Esophagus muscularis mucosa (tissue), 4 donors: Measurements from ENCODE around the gene SLC2A2. TPM values are rescaled to one million over a fixed set of nuclear protein-coding genes. Genes with fewer than 3 reads are reported as not detected.

ENCODE experiments used
- DNase-seq: peaks from one replicate; pipeline ENCODE4 v3.0.0-alpha.2; 2017; ENCODE audit errors: extremely low spot score
- H3K27ac ChIP-seq, 4 donors: fragments of 200-600 bp; sonication (generic); replicated peaks in 1 of 4; 1 replicate in 3 of 4; 2 replicates in 1 of 4; pipeline ENCODE4 v1.5.1; 2016 to 2019; ENCODE audit warnings: mild to moderate bottlenecking in 1 of 4
- H3K27me3 ChIP-seq, 4 donors: fragments of 200-600 bp; sonication (generic); one replicate each; pipeline versions ENCODE4 v1.5.1 to v1.6.0; 2016 to 2019
- H3K36me3 ChIP-seq, 4 donors: fragments of 200-600 bp; sonication (generic); one replicate each; pipeline ENCODE4 v1.5.1; 2016 to 2019
- H3K4me1 ChIP-seq, 4 donors: fragments of 200-600 bp; sonication (generic); one replicate each; pipeline ENCODE4 v1.5.1; 2016 to 2019
- H3K4me3 ChIP-seq, 4 donors: fragments of 200-600 bp; sonication (generic); 1 replicate in 2 of 4; 2 replicates in 2 of 4; pipeline ENCODE4 v1.5.1; 2016 to 2019; ENCODE audit warnings: mild to moderate bottlenecking in 4 of 4, moderate library complexity in 1 of 4
- H3K9me3 ChIP-seq, 4 donors: fragments of 200-600 bp; sonication (generic); 1 replicate in 3 of 4; 2 replicates in 1 of 4; pipeline ENCODE4 v1.5.1; 2016 to 2019
- CTCF ChIP-seq, 3 experiments: fragments of 200-600 bp in 2 of 3; fragments of 450-650 bp in 1 of 3; sonication (generic) in 2 of 3; IDR thresholded peaks; one replicate each; pipeline ENCODE4 v1.5.1; 2017 to 2019; ENCODE audit warnings: antibody characterized with exemption in 3 of 3, mild to moderate bottlenecking in 2 of 3, moderate library complexity in 1 of 3
- EP300 ChIP-seq: sonication (generic); formaldehyde crosslinking; IDR thresholded peaks from one replicate; pipeline ENCODE4 v1.6.1; 2017; ENCODE audit warnings: antibody characterized with exemption
- POLR2A ChIP-seq: fragments of 450-650 bp; IDR thresholded peaks from one replicate; pipeline ENCODE4 v1.6.1; 2017; ENCODE audit warnings: antibody characterized with exemption, moderate library complexity, mild to moderate bottlenecking, low read depth
- POLR2AphosphoS5 ChIP-seq, 2 donors: sonication (generic); formaldehyde crosslinking; IDR thresholded peaks; one replicate each; pipeline ENCODE4 v1.6.1; 2017; ENCODE audit warnings: antibody characterized with exemption in 2 of 2
- WGBS: methylation state at CpG from one replicate; pipeline ENCODE4 v1.1.5; 2018; 5-methylcytosine and 5-hydroxymethylcytosine counted together
- intact Hi-C: fragments of 100-400 bp; cut with DNase I; formaldehyde crosslinking; loops from one replicate; pipeline ENCODE4 v1.15.1; 2023
- total RNA-seq, 4 donors: library from RNA; depleted of rRNA; stranded (reverse); fragments of >200 nt; gene quantifications; one replicate each; pipeline versions ENCODE4 v1.1.0 to v1.2.1, GENCODE V29; 2016

SLC2A2 gene
- total RNA-seq, 4 donors from 2014 or later, result not detected

GRCh38 chr3:171057072-171057471 lies 30.6 kb upstream of the SLC2A2 start:
- Histone ChIP-seq H3K4me1 (peaks cover 0 to 6% (median 0%) of the 10 kb centered on the region in 4 donors), H3K36me3 (no peaks in the 10 kb centered on the region), H3K4me3 (no peak overlapping the region), H3K27ac (no peak overlapping the region), H3K27me3 (no peaks in the 10 kb centered on the region), H3K9me3 (no peaks in the 10 kb centered on the region)
- no peak for DNase-seq
- 94% methylated on average over 1 of the region's 1 CpG for WGBS
- TF ChIP-seq EP300 (no peak), CTCF (IDR thresholded peaks at IDR 0.05) (no peak), POLR2AphosphoS5 (IDR thresholded peaks at IDR 0.05) (no peak), POLR2A (no peak)
- intact Hi-C loops, result no loop called here

DNA sequence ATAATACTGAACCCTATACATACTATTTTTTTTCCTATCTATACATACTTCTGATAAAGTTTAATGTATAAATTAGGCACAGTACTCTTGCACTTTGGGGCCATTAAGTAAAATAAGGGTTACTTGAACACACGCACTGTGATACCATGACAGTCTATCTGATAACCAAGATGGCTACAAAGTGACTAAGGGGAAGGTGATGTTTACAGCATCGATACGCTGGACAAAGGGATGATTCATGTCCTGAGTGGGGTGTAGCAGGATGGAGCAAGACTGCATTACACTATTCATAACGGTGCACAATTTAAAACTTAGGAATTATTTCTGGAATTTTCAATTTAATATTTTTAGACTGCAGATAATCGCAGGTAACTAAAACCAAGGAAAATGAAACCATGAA lies 30.0 kb upstream of the SLC2A2 start:
- no peak for DNase-seq
- no peak for TF ChIP-seq POLR2A
- H3K4me1 ChIP-seq, result peaks cover 0 to 6% (median 0%) of the 10 kb centered on the region in 4 donors
- H3K4me3 ChIP-seq, result no peak overlapping the region
- no peaks in the 10 kb centered on the region for H3K27me3 ChIP-seq
- H3K27ac ChIP-seq, result no peak overlapping the region
- intact Hi-C loops, result no loop called here
- no peaks in the 10 kb centered on the region for H3K9me3 ChIP-seq
- 82% methylated on average over 5 of the region's 5 CpGs for WGBS
- no peaks in the 10 kb centered on the region for H3K36me3 ChIP-seq

DNA sequence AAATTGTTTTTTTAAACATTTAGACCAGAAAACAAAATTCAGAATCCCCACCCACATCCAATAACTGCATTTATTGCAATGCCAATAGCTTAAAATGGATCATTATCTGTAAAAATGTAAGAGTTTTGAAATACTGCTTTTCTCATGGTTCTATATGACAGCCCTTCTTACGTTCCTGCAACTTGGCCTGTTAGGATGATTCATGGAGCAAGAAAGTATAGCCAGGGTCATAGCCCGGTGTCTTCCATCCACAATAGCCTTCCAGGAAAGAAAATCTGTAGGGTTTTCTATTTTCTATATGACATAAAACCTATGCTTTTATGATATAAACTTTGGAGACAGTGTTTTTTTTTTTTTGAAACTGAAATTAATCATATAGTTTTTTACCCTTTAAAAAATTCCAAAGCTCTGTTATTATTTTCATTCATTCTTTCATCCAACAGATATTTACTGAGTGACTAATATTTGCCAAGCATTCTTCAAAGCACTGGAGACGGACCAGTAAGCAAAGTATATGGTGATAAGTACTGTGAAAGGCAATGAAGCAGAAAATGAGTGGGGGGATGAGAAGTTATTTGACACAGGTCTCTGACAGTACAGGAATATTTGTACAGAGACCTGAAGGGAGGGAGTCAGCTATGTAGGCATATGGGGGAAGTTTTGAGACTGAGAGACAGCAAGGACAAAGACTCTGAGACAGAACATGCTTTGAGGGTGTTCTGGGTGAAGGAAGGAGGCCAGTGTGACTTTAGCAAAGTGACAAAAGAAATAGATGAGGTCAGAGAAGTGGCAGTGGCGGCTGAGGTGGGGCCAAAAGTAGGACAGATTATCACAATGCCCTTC lies 29.0 kb upstream of the SLC2A2 start:
- DNase-seq, result no peak
- WGBS, result 77% methylated on average over 4 of the region's 4 CpGs
- Histone ChIP-seq H3K36me3 (no peaks in the 10 kb centered on the region), H3K4me1 (peaks cover 0 to 6% (median 0%) of the 10 kb centered on the region in 4 donors), H3K27ac (no peak overlapping the region), H3K4me3 (no peak overlapping the region), H3K27me3 (no peaks in the 10 kb centered on the region), H3K9me3 (no peaks in the 10 kb centered on the region)
- intact Hi-C loops, result no loop called here
- TF ChIP-seq POLR2A (no peak), CTCF (IDR thresholded peaks at IDR 0.05) (no peak), POLR2AphosphoS5 (IDR thresholded peaks at IDR 0.05) (no peak), EP300 (no peak)

DNA sequence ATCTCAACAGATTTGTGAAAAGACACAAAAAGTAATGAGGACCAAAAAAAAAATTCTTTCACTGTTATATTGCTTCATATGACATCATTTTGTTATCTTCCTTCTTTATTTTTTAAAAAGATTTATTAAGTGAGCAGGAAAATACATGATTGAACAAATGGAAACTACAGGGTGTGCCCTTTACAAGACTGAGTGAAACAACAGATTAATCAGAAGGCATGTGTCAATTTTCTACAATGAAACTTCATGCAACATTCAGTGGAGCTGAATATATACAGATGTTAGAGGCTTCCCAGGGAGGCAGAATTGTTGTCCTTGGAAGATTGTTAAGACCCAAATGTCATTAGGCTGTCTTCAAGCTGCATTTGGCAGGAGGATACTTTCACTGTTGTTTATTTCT lies 28.4 kb upstream of the SLC2A2 start:
- H3K4me1 ChIP-seq, result peaks cover 0 to 6% (median 0%) of the 10 kb centered on the region in 4 donors
- TF ChIP-seq POLR2A (no peak), EP300 (no peak), POLR2AphosphoS5 (IDR thresholded peaks at IDR 0.05) (no peak), CTCF (IDR thresholded peaks at IDR 0.05) (no peak)
- H3K27me3 ChIP-seq, result no peaks in the 10 kb centered on the region
- intact Hi-C loops, result loop anchor here (5.0 kb wide), 1 partner anchor 512 kb away; no protein-coding TSS in a partner anchor
- H3K9me3 ChIP-seq, result no peaks in the 10 kb centered on the region
- no peak for DNase-seq
- H3K36me3 ChIP-seq, result no peaks in the 10 kb centered on the region
- H3K27ac ChIP-seq, result no peak overlapping the region
- H3K4me3 ChIP-seq, result no peak overlapping the region

DNA sequence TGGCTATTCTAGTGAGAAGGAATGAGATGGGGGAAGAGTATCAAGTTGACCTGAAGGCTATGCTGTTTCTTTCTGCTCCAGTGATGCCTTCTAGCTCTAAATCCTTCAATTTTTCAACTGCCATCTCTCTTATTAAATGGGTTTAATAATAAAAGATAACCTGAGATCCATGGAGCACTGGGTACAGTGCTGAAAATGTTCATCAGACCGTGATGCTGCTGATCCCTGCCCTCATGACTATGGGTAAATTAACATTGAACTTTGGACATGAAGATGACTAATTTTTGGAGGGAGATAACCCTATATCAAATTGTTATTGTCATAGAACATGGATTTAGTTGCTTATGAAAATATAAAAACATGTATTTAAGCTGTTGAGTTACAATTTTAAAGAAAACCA lies 27.7 kb upstream of the SLC2A2 start:
- intact Hi-C loops, result loop anchor here (5.0 kb wide), 1 partner anchor 513 kb away; no protein-coding TSS in a partner anchor
- TF ChIP-seq CTCF (IDR thresholded peaks at IDR 0.05), result no peak
- no peak overlapping the region for H3K27ac ChIP-seq
- no peaks in the 10 kb centered on the region for H3K27me3 ChIP-seq
- WGBS, result 100% methylated on average over 1 of the region's 1 CpG
- H3K36me3 ChIP-seq, result no peaks in the 10 kb centered on the region
- DNase-seq, result no peak
- no peak overlapping the region for H3K4me3 ChIP-seq
- H3K9me3 ChIP-seq, result no peaks in the 10 kb centered on the region
- peaks cover 0 to 6% (median 0%) of the 10 kb centered on the region in 4 donors for H3K4me1 ChIP-seq
